ENCODE data around the gene CRAT.

- no peak for TF ChIP-seq CTCF (conservative IDR thresholded peaks at IDR 0.05 in 1 of 2, IDR thresholded peaks at IDR 0.05 in 1 of 2; ENCODE audit: low read depth in 1 of 2, low read length in 2 of 2)
- TF ChIP-seq EZH2 (IDR thresholded peaks at IDR 0.05; ENCODE audit: low read length, missing control alignments), result no peak
Measured at GRCh38 chr9:129076640-129077037, 34.0 kb downstream of the CRAT start.
